ENCODE results near the gene ZP1. TPM values are rescaled to one million over a fixed set of nuclear protein-coding genes. Genes with fewer than 3 reads are reported as not detected.

The ZP1 gene
- total RNA-seq, 1 experiment from 2014 or later = not detected

DNA sequence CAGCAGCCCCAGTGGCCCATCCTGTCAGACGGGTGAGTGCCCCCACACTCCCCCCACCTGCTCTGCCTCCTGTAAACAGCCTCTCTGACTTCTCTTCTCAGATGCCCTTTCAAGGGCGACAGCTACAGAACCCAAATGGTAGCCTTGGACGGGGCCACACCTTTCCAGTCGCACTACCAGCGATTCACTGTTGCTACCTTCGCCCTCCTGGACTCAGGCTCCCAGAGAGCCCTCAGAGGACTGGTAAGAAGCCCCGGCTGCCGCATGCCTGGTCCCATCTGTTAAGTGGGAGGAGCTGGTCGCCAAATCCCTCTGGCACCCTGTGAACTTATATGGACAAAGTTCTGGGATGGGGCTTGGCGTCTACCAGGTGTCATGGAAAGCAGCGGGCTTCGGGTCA lies 6.2 kb downstream of the ZP1 start:
- Mint-ChIP-seq H3K9me3 (ENCODE audit: unreplicated experiment) (no peaks in the 10 kb centered on the region), H3K27me3 (ENCODE audit: insufficient read depth, unreplicated experiment) (no peaks in the 10 kb centered on the region), H3K36me3 (ENCODE audit: insufficient read depth, unreplicated experiment) (peaks cover 5% of the 10 kb centered on the region), H3K4me1 (ENCODE audit: insufficient read depth, unreplicated experiment) (no peaks in the 10 kb centered on the region), H3K4me3 (ENCODE audit: unreplicated experiment) (no peak overlapping the region), H3K27ac (ENCODE audit: low read depth, unreplicated experiment) (no peak overlapping the region)
- POLR2A ChIA-PET = interaction anchor here (0.6 kb wide), 1 partner anchor 1117 kb away, joined by 3 read pairs; no protein-coding TSS in a partner anchor
- no peak for DNase-seq (ENCODE audit: unreplicated experiment)
- intact Hi-C loops (cut with micrococcal nuclease) = no loop called here
- no TSS peak for BruUV-seq (replicated peaks)
- TF ChIP-seq, protein P1, sequence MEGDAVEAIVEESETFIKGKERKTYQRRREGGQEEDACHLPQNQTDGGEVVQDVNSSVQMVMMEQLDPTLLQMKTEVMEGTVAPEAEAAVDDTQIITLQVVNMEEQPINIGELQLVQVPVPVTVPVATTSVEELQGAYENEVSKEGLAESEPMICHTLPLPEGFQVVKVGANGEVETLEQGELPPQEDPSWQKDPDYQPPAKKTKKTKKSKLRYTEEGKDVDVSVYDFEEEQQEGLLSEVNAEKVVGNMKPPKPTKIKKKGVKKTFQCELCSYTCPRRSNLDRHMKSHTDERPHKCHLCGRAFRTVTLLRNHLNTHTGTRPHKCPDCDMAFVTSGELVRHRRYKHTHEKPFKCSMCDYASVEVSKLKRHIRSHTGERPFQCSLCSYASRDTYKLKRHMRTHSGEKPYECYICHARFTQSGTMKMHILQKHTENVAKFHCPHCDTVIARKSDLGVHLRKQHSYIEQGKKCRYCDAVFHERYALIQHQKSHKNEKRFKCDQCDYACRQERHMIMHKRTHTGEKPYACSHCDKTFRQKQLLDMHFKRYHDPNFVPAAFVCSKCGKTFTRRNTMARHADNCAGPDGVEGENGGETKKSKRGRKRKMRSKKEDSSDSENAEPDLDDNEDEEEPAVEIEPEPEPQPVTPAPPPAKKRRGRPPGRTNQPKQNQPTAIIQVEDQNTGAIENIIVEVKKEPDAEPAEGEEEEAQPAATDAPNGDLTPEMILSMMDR (IDR thresholded peaks at IDR 0.05; ENCODE audit: unreplicated experiment) = no peak
- CTCF ChIA-PET = interaction anchor here (0.6 kb wide), 1 partner anchor 43 kb away, joined by 3 read pairs; no protein-coding TSS in a partner anchor

DNA sequence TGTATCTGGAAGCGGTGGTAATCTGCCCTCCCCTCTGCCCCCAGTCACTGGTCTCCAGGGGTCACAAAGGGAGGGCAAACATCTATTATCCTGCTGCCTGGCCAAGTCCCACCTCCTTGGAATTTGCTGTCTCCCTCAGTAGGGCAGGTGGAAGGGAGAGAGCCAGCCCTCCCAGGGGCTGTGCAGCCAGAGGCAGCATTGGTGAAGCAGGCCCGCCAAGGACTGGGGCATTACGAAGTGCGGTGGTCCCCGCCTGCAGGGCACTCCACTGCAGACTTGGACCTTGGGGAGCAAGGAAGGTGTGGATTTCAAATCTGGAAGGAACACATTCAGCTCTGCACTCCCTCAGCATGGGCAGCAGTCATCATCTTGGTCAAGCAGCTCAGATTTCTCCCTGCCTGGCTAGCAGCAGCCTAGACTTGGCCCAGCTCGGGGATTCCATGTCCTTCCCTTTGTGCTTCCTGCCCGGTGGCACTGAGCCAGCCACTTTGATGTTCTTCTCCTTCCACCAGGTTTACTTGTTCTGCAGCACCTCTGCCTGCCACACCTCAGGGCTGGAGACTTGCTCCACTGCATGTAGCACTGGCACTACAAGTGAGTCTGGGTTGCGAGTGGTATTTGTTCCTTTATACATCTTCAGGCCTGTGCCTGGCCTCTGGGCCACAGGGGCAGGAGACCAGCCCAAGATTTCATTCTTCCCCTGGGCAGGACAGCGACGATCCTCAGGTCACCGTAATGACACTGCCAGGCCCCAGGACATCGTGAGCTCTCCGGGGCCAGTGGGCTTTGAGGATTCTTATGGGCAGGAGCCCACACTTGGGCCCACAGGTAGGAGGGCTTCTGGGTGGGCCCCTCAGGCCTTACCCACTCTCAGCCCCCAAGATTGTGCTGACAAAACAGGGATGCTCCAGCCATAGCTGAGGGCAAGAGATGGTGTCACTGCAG lies 7.4 kb downstream of the ZP1 start:
- no peak for DNase-seq (ENCODE audit: unreplicated experiment)
- BruUV-seq (replicated peaks) = no TSS peak

DNA sequence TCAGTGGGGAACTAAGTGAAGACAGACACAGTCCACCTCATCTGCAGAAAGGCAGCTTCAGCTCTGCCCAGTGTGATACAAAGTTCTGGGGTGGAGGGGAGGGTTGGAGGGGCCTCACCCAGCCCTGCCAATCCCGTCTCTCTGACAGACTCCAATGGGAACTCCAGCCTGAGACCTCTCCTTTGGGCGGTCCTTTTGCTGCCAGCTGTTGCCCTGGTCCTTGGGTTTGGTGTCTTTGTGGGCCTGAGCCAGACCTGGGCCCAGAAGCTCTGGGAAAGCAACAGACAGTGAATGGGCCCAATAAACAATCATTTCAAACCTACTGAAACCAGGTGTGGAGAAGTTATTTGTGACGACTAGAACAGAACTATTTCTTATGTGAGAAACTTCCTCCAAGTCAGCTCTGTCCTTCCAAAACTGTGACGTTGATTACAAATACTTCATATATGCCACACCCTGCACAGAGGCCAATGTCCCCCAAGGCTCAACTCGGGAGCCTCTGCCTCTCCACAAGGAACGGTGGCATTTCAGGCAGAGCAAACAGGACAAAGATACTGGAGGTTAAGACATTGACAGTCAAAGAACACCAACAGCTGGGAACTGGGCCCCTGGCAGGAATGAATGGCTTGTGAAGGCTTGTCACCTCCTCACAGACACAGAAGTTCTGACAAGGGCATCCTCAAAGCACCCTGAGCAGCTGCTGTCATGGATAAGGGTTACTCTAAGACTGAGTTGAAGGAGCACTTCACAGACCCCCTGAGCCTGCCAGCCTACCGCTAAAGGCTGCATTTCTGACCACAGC lies 8.2 kb downstream of the ZP1 start:
- no peak overlapping the region for H3K4me3 Mint-ChIP-seq (ENCODE audit: unreplicated experiment)
- BruUV-seq (replicated peaks) = no TSS peak
- H3K27ac Mint-ChIP-seq (ENCODE audit: low read depth, unreplicated experiment) = no peak overlapping the region
- TF ChIP-seq, protein P1 (IDR thresholded peaks at IDR 0.05; ENCODE audit: unreplicated experiment) = no peak
- peaks cover 20% of the 10 kb centered on the region for H3K36me3 Mint-ChIP-seq (ENCODE audit: insufficient read depth, unreplicated experiment)
- no peaks in the 10 kb centered on the region for H3K9me3 Mint-ChIP-seq (ENCODE audit: unreplicated experiment)
- CTCF ChIA-PET = interaction anchor here (0.6 to 1.1 kb wide), 5 partner anchors 14 to 611 kb away, joined by 3 to 4 read pairs (median 3); no protein-coding TSS in a partner anchor
- no peaks in the 10 kb centered on the region for H3K4me1 Mint-ChIP-seq (ENCODE audit: insufficient read depth, unreplicated experiment)
- intact Hi-C loops (cut with micrococcal nuclease) = no loop called here
- POLR2A ChIA-PET = no interaction called here
- H3K27me3 Mint-ChIP-seq (ENCODE audit: insufficient read depth, unreplicated experiment) = no peaks in the 10 kb centered on the region
- DNase-seq (ENCODE audit: unreplicated experiment) = no peak

More for the DNA sequence above, 7.4 kb downstream of the ZP1 start:
- Mint-ChIP-seq H3K27me3 (ENCODE audit: insufficient read depth, unreplicated experiment) (no peaks in the 10 kb centered on the region), H3K4me1 (ENCODE audit: insufficient read depth, unreplicated experiment) (no peaks in the 10 kb centered on the region), H3K4me3 (ENCODE audit: unreplicated experiment) (no peak overlapping the region), H3K9me3 (ENCODE audit: unreplicated experiment) (no peaks in the 10 kb centered on the region), H3K27ac (ENCODE audit: low read depth, unreplicated experiment) (no peak overlapping the region), H3K36me3 (ENCODE audit: insufficient read depth, unreplicated experiment) (peaks cover 16% of the 10 kb centered on the region)
- intact Hi-C loops (cut with micrococcal nuclease) = no loop called here
- CTCF ChIA-PET = interaction anchor here (0.6 to 1.1 kb wide), 3 partner anchors 46 to 610 kb away, joined by 3 to 4 read pairs (median 3); no protein-coding TSS in a partner anchor
- POLR2A ChIA-PET = no interaction called here
- TF ChIP-seq, protein P1 (IDR thresholded peaks at IDR 0.05; ENCODE audit: unreplicated experiment) = no peak

DNA sequence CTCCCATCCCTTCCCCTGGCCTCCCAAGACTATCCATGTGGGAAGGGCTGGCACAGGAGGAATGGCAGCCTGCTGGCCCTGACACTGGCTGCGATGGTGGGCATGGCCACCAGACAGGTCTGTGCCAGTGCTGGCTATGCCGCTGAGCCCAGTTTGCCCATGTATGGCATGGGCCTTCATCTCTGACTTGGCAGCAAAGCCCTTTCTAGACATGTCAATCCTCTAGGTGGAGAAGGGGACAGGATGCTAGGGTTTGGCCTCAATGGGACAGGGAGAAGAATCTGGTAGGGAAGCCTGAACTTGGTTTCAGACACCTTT lies 8.8 kb downstream of the ZP1 start:
- no peak overlapping the region for H3K4me3 Mint-ChIP-seq (ENCODE audit: unreplicated experiment)
- ChIA-PET CTCF (interaction anchor here (0.8 to 1.5 kb wide), 3 partner anchors 14 to 254 kb away, joined by 3 to 6 read pairs (median 3); no protein-coding TSS in a partner anchor), POLR2A (no interaction called here)
- BruUV-seq (replicated peaks) = no TSS peak
- TF ChIP-seq, protein P1 (IDR thresholded peaks at IDR 0.05; ENCODE audit: unreplicated experiment) = no peak
- no peak overlapping the region for H3K27ac Mint-ChIP-seq (ENCODE audit: low read depth, unreplicated experiment)
- H3K36me3 Mint-ChIP-seq (ENCODE audit: insufficient read depth, unreplicated experiment) = peaks cover 26% of the 10 kb centered on the region
- no peaks in the 10 kb centered on the region for H3K27me3 Mint-ChIP-seq (ENCODE audit: insufficient read depth, unreplicated experiment)
- H3K4me1 Mint-ChIP-seq (ENCODE audit: insufficient read depth, unreplicated experiment) = no peaks in the 10 kb centered on the region
- no peaks in the 10 kb centered on the region for H3K9me3 Mint-ChIP-seq (ENCODE audit: unreplicated experiment)
- DNase-seq (ENCODE audit: unreplicated experiment) = no peak
- intact Hi-C loops (cut with micrococcal nuclease) = no loop called here
